Activated T-helper 17 cell treated with anti-CD3 and anti-CD28 coated beads, Interleukin-2, amount 50 U/mL, for 72 hours (primary cell): Measurements from ENCODE around the gene CCDC154. TPM values are rescaled to one million over a fixed set of nuclear protein-coding genes. Genes with fewer than 3 reads are reported as not detected.

Source experiments
- ATAC-seq: fragments of 150-1000 bp; cut with Tn5 transposase; replicated peaks from 2 replicates; pipeline ENCODE4 v1.10.0; 2021; ENCODE audit warnings: mild to moderate bottlenecking, moderate library complexity
- H3K27ac Mint-ChIP-seq: one replicate; pipeline ENCODE4 v1.8.0; 2022; ENCODE audit warnings: mixed read lengths
- H3K27me3 Mint-ChIP-seq: one replicate; pipeline ENCODE4 v1.8.0; 2022; ENCODE audit warnings: mixed read lengths
- H3K36me3 Mint-ChIP-seq: one replicate; pipeline ENCODE4 v1.8.0; 2022; ENCODE audit warnings: low read depth, mild to moderate bottlenecking, mixed read lengths
- H3K4me1 Mint-ChIP-seq: one replicate; pipeline ENCODE4 v1.8.0; 2022; ENCODE audit warnings: mixed read lengths
- H3K4me3 Mint-ChIP-seq: one replicate; pipeline ENCODE4 v1.8.0; 2022; ENCODE audit warnings: mild to moderate bottlenecking, mixed read lengths
- H3K9me3 Mint-ChIP-seq: one replicate; pipeline ENCODE4 v1.8.0; 2022; ENCODE audit warnings: mixed read lengths
- total RNA-seq, 2 donors: library from RNA; stranded (reverse); gene quantifications; one replicate each; pipeline ENCODE4 v1.2.3, GENCODE V29; 2022

CCDC154 gene
- total RNA-seq, 2 donors from 2014 or later, result 2.1 to 3.7 TPM

DNA sequence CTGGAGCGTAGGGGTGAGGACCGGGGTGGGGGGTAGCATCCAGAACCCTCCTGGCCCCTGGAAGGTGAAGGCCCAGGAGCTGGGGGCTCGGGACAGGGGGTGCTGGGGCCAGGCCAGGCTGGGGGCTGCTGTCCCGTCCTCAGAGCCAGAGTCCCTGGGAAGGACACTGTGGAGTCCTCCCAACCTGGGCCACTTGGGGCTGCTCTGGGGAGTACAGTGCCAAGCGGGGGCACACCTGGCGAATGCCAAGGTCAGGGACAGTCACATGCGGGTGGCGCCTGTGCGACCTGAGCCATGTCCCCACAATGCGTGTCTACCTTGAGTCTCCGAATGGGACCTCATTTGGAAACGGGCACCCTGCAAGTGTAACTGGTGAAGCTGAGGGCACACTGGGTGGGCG is 14.7 kb downstream of the CCDC154 start:
- Mint-ChIP-seq H3K27ac (no peak overlapping the region), H3K9me3 (no peaks in the 10 kb centered on the region), H3K36me3 (no peaks in the 10 kb centered on the region), H3K4me1 (no peaks in the 10 kb centered on the region), H3K27me3 (no peaks in the 10 kb centered on the region), H3K4me3 (no peak overlapping the region)
- ATAC-seq, result no peak

DNA sequence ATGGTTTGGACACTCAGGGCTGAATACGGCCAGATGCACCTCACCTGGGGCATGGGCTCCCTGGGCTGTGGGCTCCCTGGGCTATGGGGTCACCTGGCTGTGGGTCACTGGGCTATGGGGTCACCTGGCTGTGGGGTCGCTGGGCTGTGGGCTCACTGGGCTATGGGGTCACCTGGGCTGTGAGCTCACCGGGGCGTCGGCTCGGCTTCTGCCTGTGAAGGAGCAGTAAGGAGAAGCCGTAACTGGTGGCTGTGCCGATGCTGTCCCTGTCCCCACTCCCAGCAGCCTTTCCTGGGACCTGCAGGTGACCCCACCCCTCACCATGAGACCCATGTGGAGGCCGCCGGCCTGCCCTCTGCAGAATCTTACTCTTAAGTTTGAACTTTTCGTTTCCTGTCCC is 15.3 kb downstream of the CCDC154 start:
- ATAC-seq, result no peak
- no peaks in the 10 kb centered on the region for H3K9me3 Mint-ChIP-seq
- no peak overlapping the region for H3K27ac Mint-ChIP-seq
- no peak overlapping the region for H3K4me3 Mint-ChIP-seq
- no peaks in the 10 kb centered on the region for H3K36me3 Mint-ChIP-seq
- H3K4me1 Mint-ChIP-seq, result no peaks in the 10 kb centered on the region
- no peaks in the 10 kb centered on the region for H3K27me3 Mint-ChIP-seq

DNA sequence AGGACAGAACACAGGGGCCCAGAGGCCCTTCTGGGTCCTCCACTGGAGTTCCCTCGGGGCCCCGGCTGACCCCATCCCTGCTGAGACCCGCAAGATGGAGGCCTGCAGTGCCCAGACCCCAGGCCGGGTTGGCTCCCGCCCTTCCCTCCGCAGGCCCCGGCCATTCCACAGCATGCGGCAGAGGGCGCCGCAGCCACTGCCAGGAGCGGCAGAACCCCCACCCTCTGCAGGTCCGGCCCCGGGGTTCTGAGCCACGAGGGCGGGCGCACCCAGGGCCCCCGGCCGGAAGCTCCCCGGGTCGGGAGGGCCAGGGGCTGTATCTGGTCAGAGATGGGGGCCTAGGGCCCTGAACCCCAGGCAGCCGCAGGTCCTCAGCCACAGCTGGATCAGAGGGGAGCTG is 15.8 kb downstream of the CCDC154 start:
- peak; percentile 52 for ATAC-seq
- no peaks in the 10 kb centered on the region for H3K36me3 Mint-ChIP-seq
- H3K4me3 Mint-ChIP-seq, result no peak overlapping the region
- H3K9me3 Mint-ChIP-seq, result no peaks in the 10 kb centered on the region
- H3K27me3 Mint-ChIP-seq, result no peaks in the 10 kb centered on the region
- no peaks in the 10 kb centered on the region for H3K4me1 Mint-ChIP-seq
- H3K27ac Mint-ChIP-seq, result no peak overlapping the region

DNA sequence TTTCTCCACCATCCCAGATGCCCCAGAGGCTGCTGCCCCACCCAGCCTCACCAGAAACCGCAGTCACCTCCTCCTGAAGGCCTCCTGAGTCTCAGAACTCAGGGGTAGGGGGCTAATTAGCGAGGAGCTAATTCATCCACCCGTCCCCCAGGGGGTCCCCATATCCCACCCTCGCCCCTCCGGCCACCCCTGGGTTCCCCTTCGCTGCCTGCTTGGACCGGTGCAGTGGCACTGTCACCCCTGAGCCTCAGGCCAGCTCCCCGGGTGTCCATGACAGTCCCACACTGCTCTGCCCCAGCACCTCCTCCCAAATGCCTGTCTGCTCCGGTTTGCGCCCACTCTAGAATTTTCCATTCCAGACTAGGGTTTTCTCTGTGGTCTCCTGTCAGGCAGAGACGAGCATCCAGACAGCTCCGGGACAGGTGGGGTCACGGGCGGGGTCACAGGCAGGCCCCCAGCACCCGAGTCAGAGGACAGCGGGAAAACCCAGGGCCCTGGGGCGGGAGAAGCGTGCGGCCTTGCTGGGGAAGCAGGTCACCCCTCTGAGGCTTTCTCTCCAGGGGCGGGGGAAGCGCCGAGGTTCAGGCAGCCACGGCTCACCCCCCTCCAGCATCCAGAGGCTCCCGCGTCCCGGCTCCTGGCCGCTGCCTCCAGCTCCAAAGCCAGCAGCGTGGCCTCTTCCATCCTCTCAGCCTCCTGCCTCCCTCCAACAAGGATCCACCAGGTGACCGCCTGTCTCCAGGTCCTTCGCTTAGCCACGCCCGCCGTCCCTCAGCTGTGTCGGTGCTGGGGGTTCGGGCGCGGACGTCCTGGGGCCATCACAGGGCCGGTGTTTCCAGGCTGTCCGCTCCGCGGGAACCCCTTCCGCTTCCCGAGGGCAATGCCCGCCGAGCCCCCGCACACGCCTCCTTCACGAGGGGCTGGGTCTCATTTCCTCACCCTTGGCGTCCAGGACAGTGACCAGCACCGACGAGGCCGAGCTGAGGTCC is 16.6 kb downstream of the CCDC154 start:
- Mint-ChIP-seq H3K27ac (no peak overlapping the region), H3K4me1 (no peaks in the 10 kb centered on the region)
- no peak for ATAC-seq

DNA sequence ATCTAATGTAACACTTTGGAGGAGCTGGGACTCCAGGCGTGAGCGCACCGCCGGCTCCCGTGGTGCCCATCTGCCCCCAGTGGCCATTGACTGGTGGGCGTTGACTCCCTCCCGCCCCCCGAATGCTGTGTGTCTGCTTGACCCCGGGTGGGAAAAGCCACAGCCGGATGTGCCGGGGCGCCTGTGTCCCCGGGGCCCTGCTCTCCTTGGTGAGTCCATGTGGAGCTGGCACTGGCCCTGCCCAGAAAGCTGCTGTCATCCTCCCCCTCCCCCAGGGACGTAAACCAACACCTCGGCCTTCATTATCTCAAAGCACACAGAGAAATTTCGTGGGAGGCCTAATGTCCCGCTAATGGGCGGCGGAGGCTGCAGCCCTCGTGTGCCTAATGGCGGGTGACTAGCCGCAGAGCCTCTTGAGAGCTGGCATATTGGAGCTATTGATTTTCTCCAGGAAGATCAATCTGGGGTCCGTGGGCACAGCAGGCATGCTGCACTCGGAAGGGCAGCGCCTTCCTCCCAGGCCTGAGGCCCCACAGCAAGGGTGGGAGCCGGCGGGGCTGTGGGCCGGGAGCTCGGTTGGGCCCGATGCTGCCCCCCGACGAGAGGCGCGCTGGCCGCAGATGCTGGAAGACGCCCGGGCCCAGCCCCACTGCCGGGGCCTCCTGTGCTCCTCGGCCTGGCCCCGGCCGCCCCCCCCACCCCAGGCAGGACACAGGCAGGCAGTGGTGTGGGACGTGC is 17.5 kb downstream of the CCDC154 start:
- no peak for ATAC-seq

More for the DNA sequence above, 16.6 kb downstream of the CCDC154 start:
- H3K9me3 Mint-ChIP-seq, result no peaks in the 10 kb centered on the region
- H3K4me3 Mint-ChIP-seq, result no peak overlapping the region
- H3K27me3 Mint-ChIP-seq, result no peaks in the 10 kb centered on the region
- H3K36me3 Mint-ChIP-seq, result no peaks in the 10 kb centered on the region

DNA sequence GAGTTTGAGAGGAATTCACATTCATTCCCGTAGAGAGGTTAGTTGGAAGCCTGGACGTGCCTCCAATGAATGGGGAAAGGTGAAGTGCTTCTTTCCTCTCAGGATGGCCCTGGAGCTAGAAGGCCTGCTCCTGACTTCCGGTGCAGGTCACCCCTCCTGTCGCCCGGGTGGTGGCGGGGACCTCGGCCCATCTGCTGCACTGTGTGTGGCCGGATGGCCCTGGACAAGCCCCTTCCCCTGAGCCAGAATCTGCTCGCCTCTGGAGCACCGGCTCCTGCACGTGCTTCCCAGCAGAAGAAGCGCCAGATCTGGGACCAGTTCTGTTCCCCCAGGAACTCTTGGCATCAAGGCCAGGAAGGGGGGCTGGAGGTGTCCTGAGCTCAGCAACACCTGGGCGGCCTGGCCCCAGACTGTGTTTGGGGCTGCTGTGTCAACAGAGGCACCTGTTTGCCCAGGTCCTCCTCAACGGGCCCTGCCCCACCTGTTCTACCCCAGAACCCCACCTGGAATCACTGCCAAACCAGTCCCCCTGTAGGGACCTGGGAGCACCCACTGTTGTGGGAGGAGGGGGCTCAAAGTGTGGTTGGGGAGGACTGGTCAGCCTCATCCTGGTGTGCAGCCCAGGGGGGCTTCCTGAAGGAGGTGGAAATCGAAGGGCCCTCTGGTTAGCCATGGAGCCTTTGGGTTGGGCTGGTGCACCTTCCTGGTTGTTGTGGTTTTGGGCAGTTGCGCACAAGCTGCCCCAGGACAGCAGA is 18.6 kb downstream of the CCDC154 start:
- no peaks in the 10 kb centered on the region for H3K4me1 Mint-ChIP-seq
- H3K4me3 Mint-ChIP-seq, result no peak overlapping the region
- H3K27me3 Mint-ChIP-seq, result no peaks in the 10 kb centered on the region
- no peak for ATAC-seq
- H3K36me3 Mint-ChIP-seq, result peaks cover 5% of the 10 kb centered on the region
- no peaks in the 10 kb centered on the region for H3K9me3 Mint-ChIP-seq
- no peak overlapping the region for H3K27ac Mint-ChIP-seq

More for the DNA sequence above, 17.5 kb downstream of the CCDC154 start:
- H3K4me1 Mint-ChIP-seq, result no peaks in the 10 kb centered on the region
- H3K36me3 Mint-ChIP-seq, result no peaks in the 10 kb centered on the region
- H3K4me3 Mint-ChIP-seq, result no peak overlapping the region
- H3K27ac Mint-ChIP-seq, result no peak overlapping the region
- H3K9me3 Mint-ChIP-seq, result no peaks in the 10 kb centered on the region
- H3K27me3 Mint-ChIP-seq, result no peaks in the 10 kb centered on the region

DNA sequence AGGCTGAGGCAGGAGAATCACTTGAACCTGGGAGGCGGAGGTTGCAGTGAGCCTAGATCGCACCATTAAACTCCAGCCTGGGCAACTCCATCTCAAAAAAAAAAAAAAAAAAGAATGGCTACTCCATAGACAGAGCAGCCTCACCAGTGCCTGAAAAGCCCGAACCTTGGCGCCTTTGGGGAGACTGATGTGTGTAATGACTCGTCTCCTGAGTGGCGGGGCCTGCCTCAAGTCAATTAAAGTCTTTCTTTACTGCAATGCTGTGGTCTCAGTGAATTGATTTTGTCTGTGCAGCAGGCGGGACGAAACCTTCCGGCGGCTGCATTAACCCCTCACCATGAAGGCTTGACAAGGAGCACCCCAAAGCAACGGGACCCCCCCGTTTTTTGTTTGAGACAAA is 20.3 kb downstream of the CCDC154 start:
- H3K4me3 Mint-ChIP-seq, result no peak overlapping the region
- H3K27me3 Mint-ChIP-seq, result no peaks in the 10 kb centered on the region
- H3K4me1 Mint-ChIP-seq, result no peaks in the 10 kb centered on the region
- peak overlapping the region; percentile 78 for H3K27ac Mint-ChIP-seq
- H3K36me3 Mint-ChIP-seq, result peaks cover 11% of the 10 kb centered on the region
- no peaks in the 10 kb centered on the region for H3K9me3 Mint-ChIP-seq
- ATAC-seq, result no peak

DNA sequence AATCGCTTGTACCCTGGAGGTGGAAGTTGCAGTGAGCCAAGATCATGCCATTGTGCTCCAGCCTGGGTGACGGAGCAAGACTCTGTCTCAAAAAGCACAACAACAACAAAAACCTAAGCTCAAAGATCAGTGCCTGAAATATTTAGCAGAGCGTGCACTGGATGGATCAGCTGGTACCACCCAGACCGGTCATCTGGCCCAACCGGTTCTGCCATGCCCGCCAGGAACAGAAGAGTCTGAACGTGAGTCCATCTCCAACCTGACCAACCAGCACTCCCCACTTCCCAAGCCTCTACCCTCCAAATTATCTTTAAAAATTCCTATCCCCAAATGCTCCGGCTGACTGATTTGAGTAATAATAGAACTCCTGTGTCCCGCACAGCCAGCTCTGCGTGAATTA is 22.3 kb downstream of the CCDC154 start:
- Mint-ChIP-seq H3K4me3 (peak overlapping the region; percentile 86), H3K27ac (peak overlapping the region; percentile 99), H3K4me1 (no peaks in the 10 kb centered on the region), H3K27me3 (no peaks in the 10 kb centered on the region), H3K36me3 (peaks cover 27% of the 10 kb centered on the region), H3K9me3 (no peaks in the 10 kb centered on the region)
- no peak for ATAC-seq

DNA sequence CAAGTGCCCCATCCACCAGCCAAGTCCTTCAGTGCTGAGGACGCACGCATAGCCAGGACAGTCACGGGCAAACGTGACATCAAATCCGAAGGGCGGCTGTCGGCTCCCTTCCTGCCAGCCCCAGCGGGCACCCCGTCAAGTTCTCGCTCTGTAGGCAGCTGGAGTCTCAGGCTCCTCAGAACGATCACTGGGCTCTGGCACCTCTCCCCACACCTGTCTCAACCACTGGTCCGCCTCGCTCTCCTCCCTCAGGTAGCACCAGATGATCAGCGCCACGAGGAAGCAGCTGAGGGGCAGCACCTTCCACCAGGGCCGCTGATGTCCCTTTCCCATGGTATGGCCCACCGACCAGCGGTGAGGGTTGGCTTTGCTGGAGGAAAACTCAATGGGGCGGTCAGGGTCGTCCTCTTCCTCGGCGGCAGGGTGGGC is 24.2 kb downstream of the CCDC154 start:
- H3K4me3 Mint-ChIP-seq, result peak overlapping the region; percentile 86
- ATAC-seq, result no peak
- H3K9me3 Mint-ChIP-seq, result no peaks in the 10 kb centered on the region
- H3K36me3 Mint-ChIP-seq, result peaks cover 29% of the 10 kb centered on the region
- H3K27ac Mint-ChIP-seq, result peak overlapping the region; percentile 99
- no peaks in the 10 kb centered on the region for H3K27me3 Mint-ChIP-seq
- no peaks in the 10 kb centered on the region for H3K4me1 Mint-ChIP-seq

DNA sequence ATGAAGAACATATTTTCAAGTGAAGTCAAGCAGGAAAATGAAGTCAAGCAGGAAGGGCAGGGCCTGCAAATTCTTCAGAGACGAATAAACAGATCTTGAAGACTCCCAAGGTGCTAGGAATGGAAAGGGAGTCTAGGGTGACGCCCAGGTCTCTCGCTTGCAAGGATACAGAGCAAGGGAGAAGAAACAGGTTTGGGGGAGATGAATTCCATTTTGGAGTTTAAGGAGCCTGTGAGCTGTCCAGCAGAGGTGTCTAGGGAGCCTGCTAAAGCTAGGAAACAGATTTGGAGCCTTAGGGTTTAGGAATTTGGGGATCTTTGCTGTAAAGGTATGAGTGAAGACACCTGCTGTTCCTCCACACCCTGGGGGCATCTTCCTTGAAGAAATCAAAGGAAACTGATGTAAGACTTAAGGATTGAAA is 27.8 kb downstream of the CCDC154 start:
- Mint-ChIP-seq H3K4me3 (no peak overlapping the region), H3K36me3 (peaks cover 44% of the 10 kb centered on the region), H3K9me3 (no peaks in the 10 kb centered on the region), H3K4me1 (no peaks in the 10 kb centered on the region), H3K27me3 (no peaks in the 10 kb centered on the region), H3K27ac (peak overlapping the region; percentile 24)
- ATAC-seq, result no peak

DNA sequence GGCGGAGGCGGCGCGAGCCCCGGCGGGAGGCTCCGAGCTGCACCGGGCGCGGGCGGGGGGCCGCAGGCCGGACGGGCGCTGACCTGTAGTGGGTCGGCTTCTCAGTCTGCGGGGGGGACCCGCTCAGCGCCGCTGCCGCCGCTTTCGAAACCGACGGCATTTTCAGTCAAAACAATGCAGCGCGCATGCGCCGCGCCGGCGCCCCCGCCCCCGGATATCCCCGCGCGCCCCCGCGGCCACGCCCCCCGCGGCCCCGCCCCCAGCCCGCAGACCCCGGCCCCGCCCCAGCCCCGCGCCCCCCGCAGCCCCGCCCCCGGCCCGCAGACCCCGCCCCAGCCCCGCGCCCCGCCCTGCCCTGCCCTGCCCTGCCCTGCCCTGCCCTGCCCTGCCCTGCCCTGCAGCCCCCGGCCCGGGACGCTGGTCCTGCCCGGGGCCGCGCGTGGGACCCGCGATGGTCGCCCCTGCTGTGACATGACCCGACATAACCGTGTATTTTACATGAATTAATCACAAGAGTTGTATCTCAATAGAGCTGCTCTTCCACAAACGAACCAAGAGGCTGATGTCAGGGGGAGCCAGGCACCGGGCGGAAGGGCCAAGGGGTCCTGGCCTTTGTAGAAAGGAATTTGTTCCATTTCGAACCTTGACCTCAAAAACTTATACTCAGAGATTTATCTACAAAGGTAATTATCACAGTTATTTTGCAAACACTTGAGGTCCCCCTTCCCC is 29.7 kb downstream of the CCDC154 start, which contains the start of gene UNKL:
Gene UNKL, minus strand, starts transcription at position 173 of the 729 bp plus-strand sequence. Its CDS starts 13 bp downstream, at position 160.
- peaks cover 41% of the 10 kb centered on the region for H3K36me3 Mint-ChIP-seq
- peak; percentile 73 for ATAC-seq
- peak within 1 kb of the TSS; percentile 79 for H3K27ac Mint-ChIP-seq
- H3K27me3 Mint-ChIP-seq, result no peaks in the 10 kb centered on the region
- no peaks in the 10 kb centered on the region for H3K4me1 Mint-ChIP-seq
- H3K9me3 Mint-ChIP-seq, result no peaks in the 10 kb centered on the region
- peak within 1 kb of the TSS; percentile 70 for H3K4me3 Mint-ChIP-seq

DNA sequence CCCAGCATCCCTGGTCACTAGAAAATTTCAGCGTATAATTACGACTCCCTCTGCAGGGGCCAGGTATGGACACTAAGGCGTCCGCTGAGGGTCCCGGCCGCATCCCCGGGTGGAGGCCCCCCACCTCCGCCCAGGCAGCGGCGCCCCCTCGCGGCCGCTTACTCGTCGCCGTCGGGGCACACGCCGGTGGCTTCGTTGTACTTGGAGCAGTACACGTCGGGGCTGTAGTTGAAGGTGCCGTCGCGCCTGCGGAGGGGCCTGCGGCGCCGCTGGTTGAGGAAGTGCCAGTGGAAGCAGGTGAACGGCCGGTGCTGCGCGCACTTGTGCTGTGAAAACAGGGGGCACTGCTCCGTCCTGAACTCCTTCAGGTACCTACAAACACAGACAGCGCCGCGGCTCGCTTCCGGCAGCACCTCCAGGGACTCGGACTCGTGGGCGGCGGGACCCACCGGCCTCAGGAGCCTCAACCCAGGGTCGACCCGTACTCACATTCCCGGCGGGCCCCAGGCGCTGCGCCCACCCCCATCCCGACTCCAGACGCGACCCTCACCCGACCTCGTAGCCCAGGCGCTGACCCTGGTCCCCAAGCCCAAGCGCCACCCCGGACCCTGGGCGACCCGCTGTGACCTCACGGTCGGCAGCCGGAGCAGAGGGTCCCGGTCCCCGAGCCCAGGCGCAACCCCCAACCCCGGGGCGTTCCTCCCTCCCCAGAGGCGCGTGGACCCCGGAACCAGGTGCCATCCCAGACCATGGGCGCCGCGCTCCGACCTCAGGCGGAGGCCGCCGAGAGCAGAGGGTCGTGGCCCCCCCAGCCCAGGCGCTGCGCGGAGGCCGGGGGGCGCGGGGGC is 30.4 kb downstream of the CCDC154 start:
- Mint-ChIP-seq H3K4me3 (peak overlapping the region; percentile 70), H3K27me3 (no peaks in the 10 kb centered on the region), H3K27ac (peak overlapping the region; percentile 68), H3K36me3 (peaks cover 41% of the 10 kb centered on the region), H3K4me1 (no peaks in the 10 kb centered on the region), H3K9me3 (no peaks in the 10 kb centered on the region)
- ATAC-seq, result peak; percentile 75

DNA sequence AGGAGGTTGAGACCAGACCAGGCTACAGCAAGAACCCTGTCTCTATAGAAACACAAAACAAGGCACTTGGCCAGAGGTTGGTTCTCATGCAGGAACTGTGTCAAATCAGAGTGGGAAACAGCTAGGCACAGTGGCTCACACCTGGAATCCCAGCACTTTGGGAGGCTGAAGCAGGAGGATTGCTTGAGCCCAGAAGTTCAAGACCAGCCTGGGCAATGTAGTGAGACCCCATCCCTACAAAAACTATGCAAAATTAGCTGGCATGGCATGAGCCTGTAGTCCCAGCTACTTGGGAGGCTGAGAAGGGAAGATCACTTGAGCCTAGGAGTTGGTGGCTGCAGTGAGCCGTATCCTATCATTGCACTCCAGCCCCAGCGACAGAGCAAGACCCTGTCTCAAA is 31.5 kb downstream of the CCDC154 start:
- Mint-ChIP-seq H3K9me3 (no peaks in the 10 kb centered on the region), H3K4me1 (no peaks in the 10 kb centered on the region), H3K27me3 (no peaks in the 10 kb centered on the region), H3K4me3 (peak overlapping the region; percentile 70), H3K27ac (peak overlapping the region; percentile 68), H3K36me3 (peaks cover 30% of the 10 kb centered on the region)
- no peak for ATAC-seq
